ENCODE measurements around the gene MBNL1. TPM values are rescaled to one million over a fixed set of nuclear protein-coding genes. Genes with fewer than 3 reads are reported as not detected.

The MBNL1 gene
- total RNA-seq, 3 donors from 2014 or later: 314 to 702 (median 353) TPM

DNA sequence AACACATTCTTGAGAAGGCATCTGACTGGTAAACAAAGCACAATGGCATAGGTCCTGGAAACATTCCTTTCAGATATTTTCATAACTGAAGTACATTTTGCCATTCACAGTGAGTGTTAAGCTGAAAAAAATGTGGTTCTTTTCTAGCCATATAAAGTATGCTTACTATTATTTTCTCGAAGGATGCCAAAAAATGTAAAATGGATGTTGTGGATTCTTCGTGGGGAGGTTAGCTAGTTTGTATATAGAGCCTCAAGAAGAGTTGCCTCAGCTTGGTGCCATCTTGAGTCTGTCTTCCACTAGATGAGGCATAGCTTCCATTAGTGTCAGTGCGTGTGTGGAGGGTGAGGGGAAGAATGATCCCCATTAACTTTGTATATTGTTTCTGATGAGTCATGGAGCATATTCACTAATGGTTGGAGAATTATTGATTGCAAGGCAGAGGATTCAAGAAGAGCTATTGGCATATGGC lies 4.1 kb downstream of the MBNL1 start:
- peaks cover 0 to under 1% of the 10 kb centered on the region in 2 donors for H3K4me1 ChIP-seq
- TF ChIP-seq POLR2A (IDR thresholded peaks at IDR 0.05) (no peak), POLR2AphosphoS5 (IDR thresholded peaks at IDR 0.05) (no peak)
- TF ChIP-seq, protein P1, sequence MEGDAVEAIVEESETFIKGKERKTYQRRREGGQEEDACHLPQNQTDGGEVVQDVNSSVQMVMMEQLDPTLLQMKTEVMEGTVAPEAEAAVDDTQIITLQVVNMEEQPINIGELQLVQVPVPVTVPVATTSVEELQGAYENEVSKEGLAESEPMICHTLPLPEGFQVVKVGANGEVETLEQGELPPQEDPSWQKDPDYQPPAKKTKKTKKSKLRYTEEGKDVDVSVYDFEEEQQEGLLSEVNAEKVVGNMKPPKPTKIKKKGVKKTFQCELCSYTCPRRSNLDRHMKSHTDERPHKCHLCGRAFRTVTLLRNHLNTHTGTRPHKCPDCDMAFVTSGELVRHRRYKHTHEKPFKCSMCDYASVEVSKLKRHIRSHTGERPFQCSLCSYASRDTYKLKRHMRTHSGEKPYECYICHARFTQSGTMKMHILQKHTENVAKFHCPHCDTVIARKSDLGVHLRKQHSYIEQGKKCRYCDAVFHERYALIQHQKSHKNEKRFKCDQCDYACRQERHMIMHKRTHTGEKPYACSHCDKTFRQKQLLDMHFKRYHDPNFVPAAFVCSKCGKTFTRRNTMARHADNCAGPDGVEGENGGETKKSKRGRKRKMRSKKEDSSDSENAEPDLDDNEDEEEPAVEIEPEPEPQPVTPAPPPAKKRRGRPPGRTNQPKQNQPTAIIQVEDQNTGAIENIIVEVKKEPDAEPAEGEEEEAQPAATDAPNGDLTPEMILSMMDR (IDR thresholded peaks at IDR 0.05): no peak

GRCh38 chr3:152276681-152277080 lies 8.0 kb downstream of the MBNL1 start:
- Histone ChIP-seq H3K4me3 (no peak overlapping the region), H3K27ac (peak overlapping the region; percentile 37 to 41), H3K4me1 (peaks cover 0 to 3% of the 10 kb centered on the region in 2 donors), H3K36me3 (no peaks in the 10 kb centered on the region), H3K27me3 (no peaks in the 10 kb centered on the region), H3K9me3 (no peaks in the 10 kb centered on the region)
- TF ChIP-seq POLR2A (IDR thresholded peaks at IDR 0.05) (no peak), POLR2AphosphoS5 (IDR thresholded peaks at IDR 0.05) (no peak)
- TF ChIP-seq, protein P1 (IDR thresholded peaks at IDR 0.05): no peak
- intact Hi-C loops (cut with DNase I; ENCODE audit: low total_unique reads): no loop called here
- no peak for DNase-seq (ENCODE audit: low spot score in 2 of 2)

More for the DNA sequence above, 4.1 kb downstream of the MBNL1 start:
- intact Hi-C loops (cut with DNase I; ENCODE audit: low total_unique reads): no loop called here
- H3K9me3 ChIP-seq: no peaks in the 10 kb centered on the region
- H3K27ac ChIP-seq: peak overlapping the region; percentile 78 to 98
- H3K4me3 ChIP-seq: peak overlapping the region; percentile 18 to 76 (median 38)
- no peaks in the 10 kb centered on the region for H3K27me3 ChIP-seq
- DNase-seq (ENCODE audit: low spot score in 2 of 2): no peak
- no peaks in the 10 kb centered on the region for H3K36me3 ChIP-seq

GRCh38 chr3:152277198-152277597 lies 8.5 kb downstream of the MBNL1 start:
- intact Hi-C loops (cut with DNase I; ENCODE audit: low total_unique reads): no loop called here
- Histone ChIP-seq H3K4me1 (peaks cover 0 to 7% of the 10 kb centered on the region in 2 donors), H3K36me3 (no peaks in the 10 kb centered on the region), H3K27ac (peak overlapping the region; percentile 4 to 37), H3K4me3 (no peak overlapping the region), H3K9me3 (no peaks in the 10 kb centered on the region), H3K27me3 (no peaks in the 10 kb centered on the region)
- TF ChIP-seq POLR2AphosphoS5 (IDR thresholded peaks at IDR 0.05) (no peak), POLR2A (IDR thresholded peaks at IDR 0.05) (no peak)
- TF ChIP-seq, protein P1 (IDR thresholded peaks at IDR 0.05): no peak
- DNase-seq (ENCODE audit: low spot score in 2 of 2): no peak

GRCh38 chr3:152278756-152279427 lies 10.2 kb downstream of the MBNL1 start:
- intact Hi-C loops (cut with DNase I; ENCODE audit: low total_unique reads): no loop called here
- DNase-seq (ENCODE audit: low spot score in 2 of 2): no peak
- Histone ChIP-seq H3K27me3 (no peaks in the 10 kb centered on the region), H3K9me3 (no peaks in the 10 kb centered on the region), H3K27ac (peak overlapping the region in 1 of 2 donors; percentile 11), H3K4me1 (peaks cover 0 to 18% of the 10 kb centered on the region in 2 donors), H3K36me3 (no peaks in the 10 kb centered on the region), H3K4me3 (no peak overlapping the region)
- TF ChIP-seq POLR2AphosphoS5 (IDR thresholded peaks at IDR 0.05): no peak
- TF ChIP-seq, protein P1 (IDR thresholded peaks at IDR 0.05): no peak
- TF ChIP-seq POLR2A (IDR thresholded peaks at IDR 0.05): no peak

GRCh38 chr3:152279479-152279878 lies 10.8 kb downstream of the MBNL1 start:
- no peak for DNase-seq (ENCODE audit: low spot score in 2 of 2)
- H3K27ac ChIP-seq: peak overlapping the region in 1 of 2 donors; percentile 31
- H3K27me3 ChIP-seq: no peaks in the 10 kb centered on the region
- TF ChIP-seq POLR2AphosphoS5 (IDR thresholded peaks at IDR 0.05): no peak
- TF ChIP-seq, protein P1 (IDR thresholded peaks at IDR 0.05): no peak
- TF ChIP-seq POLR2A (IDR thresholded peaks at IDR 0.05): no peak
- no peaks in the 10 kb centered on the region for H3K9me3 ChIP-seq
- H3K4me1 ChIP-seq: peaks cover 0 to 20% of the 10 kb centered on the region in 2 donors
- intact Hi-C loops (cut with DNase I; ENCODE audit: low total_unique reads): no loop called here
- no peaks in the 10 kb centered on the region for H3K36me3 ChIP-seq
- peak overlapping the region in 1 of 3 donors; percentile 6 for H3K4me3 ChIP-seq

All from breast epithelium (tissue), 4 donors.